ENCODE results near the gene SLC35F4.

DNA sequence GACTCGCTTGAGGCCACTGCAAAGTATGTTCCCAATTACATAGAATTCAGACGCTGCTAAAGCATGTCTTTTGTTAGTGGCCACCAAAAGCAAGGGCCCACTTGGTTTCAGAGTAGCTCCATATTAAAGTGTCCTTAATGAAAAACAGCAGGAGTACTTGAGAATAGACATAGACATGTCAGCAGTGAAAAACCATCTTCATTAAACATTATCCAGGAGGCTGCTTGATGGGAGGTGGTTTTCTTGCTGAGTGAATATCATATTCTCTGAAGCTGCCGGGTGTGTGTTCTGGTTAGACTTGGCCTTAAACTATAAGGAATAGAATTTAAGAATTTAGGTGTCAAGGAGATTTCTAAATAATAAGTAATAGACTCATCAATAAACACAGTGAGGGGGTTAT lies 292.7 kb downstream of the SLC35F4 start:
- TF ChIP-seq, protein P1, sequence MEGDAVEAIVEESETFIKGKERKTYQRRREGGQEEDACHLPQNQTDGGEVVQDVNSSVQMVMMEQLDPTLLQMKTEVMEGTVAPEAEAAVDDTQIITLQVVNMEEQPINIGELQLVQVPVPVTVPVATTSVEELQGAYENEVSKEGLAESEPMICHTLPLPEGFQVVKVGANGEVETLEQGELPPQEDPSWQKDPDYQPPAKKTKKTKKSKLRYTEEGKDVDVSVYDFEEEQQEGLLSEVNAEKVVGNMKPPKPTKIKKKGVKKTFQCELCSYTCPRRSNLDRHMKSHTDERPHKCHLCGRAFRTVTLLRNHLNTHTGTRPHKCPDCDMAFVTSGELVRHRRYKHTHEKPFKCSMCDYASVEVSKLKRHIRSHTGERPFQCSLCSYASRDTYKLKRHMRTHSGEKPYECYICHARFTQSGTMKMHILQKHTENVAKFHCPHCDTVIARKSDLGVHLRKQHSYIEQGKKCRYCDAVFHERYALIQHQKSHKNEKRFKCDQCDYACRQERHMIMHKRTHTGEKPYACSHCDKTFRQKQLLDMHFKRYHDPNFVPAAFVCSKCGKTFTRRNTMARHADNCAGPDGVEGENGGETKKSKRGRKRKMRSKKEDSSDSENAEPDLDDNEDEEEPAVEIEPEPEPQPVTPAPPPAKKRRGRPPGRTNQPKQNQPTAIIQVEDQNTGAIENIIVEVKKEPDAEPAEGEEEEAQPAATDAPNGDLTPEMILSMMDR (IDR thresholded peaks at IDR 0.05; ENCODE audit: low read depth, low read length), result no peak
- TF ChIP-seq, protein P2, sequence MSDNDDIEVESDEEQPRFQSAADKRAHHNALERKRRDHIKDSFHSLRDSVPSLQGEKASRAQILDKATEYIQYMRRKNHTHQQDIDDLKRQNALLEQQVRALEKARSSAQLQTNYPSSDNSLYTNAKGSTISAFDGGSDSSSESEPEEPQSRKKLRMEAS (IDR thresholded peaks at IDR 0.05; ENCODE audit: low read depth, low read length), result no peak
- no peak for TF ChIP-seq POLR2A (IDR thresholded peaks at IDR 0.05; ENCODE audit: extremely low read depth, insufficient read length)
- no peak for TF ChIP-seq MYC (IDR thresholded peaks at IDR 0.05; ENCODE audit: low read depth, low read length)

Data from NB4 (cell line).